Measurements from ENCODE around the gene EMD. TPM values are rescaled to one million over a fixed set of nuclear protein-coding genes. Genes with fewer than 3 reads are reported as not detected.

Gene EMD
- total RNA-seq, 1 experiment from 2014 or later, result 107 TPM

- no peak for TF ChIP-seq CTCF (IDR thresholded peaks at IDR 0.05; ENCODE audit: unreplicated experiment)
- peaks cover 66% of the 10 kb centered on the region for H3K36me3 Mint-ChIP-seq (ENCODE audit: insufficient read depth, unreplicated experiment)
- H3K27ac Mint-ChIP-seq (ENCODE audit: low read depth, unreplicated experiment), result no peak overlapping the region
- ChIA-PET POLR2A (interaction anchor here (0.6 kb wide), 1 partner anchor 176 kb away, joined by 4 read pairs; no protein-coding TSS in a partner anchor), CTCF (no interaction called here)
- no peaks in the 10 kb centered on the region for H3K27me3 Mint-ChIP-seq (ENCODE audit: insufficient read depth, unreplicated experiment)
- no peaks in the 10 kb centered on the region for H3K9me3 Mint-ChIP-seq (ENCODE audit: unreplicated experiment)
- intact Hi-C loops (cut with micrococcal nuclease), result no loop called here
- H3K4me1 Mint-ChIP-seq (ENCODE audit: insufficient read depth, unreplicated experiment), result no peaks in the 10 kb centered on the region
- no peak overlapping the region for H3K4me3 Mint-ChIP-seq (ENCODE audit: unreplicated experiment)
- no peak for DNase-seq (ENCODE audit: unreplicated experiment)
- BruUV-seq (replicated peaks), result no TSS peak
These were observed 27.7 kb upstream of the EMD start for GRCh38 chrX:154351183-154352011.

DNA sequence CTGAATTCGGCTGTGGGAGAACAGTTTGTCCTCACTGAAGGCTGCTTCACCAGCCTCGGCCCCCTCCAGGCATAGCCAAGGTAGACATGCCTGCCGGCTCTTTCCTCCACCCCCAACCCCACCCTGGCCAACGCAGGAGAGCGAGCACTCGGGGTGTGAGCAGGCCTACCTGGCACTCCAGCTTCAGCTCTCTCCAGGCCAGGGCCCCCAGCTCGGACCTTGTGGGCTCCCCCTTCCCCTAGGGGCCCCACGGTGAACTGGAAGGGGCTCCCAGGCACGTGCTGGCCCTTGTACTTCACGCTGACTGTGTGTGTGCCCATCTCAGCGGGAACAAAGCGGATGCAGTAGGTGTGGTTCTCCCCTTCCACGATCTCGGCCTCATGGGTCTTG, 27.1 kb upstream of the EMD start:
- intact Hi-C loops (cut with micrococcal nuclease), result no loop called here
- POLR2A ChIA-PET, result interaction anchor here (0.6 kb wide), 1 partner anchor 175 kb away, joined by 4 read pairs; no protein-coding TSS in a partner anchor
- Mint-ChIP-seq H3K4me3 (ENCODE audit: unreplicated experiment) (no peak overlapping the region), H3K36me3 (ENCODE audit: insufficient read depth, unreplicated experiment) (peaks cover 70% of the 10 kb centered on the region), H3K9me3 (ENCODE audit: unreplicated experiment) (no peaks in the 10 kb centered on the region), H3K27ac (ENCODE audit: low read depth, unreplicated experiment) (no peak overlapping the region), H3K27me3 (ENCODE audit: insufficient read depth, unreplicated experiment) (no peaks in the 10 kb centered on the region), H3K4me1 (ENCODE audit: insufficient read depth, unreplicated experiment) (no peaks in the 10 kb centered on the region)
- CTCF ChIA-PET, result no interaction called here
- no peak for TF ChIP-seq CTCF (IDR thresholded peaks at IDR 0.05; ENCODE audit: unreplicated experiment)
- no peak for DNase-seq (ENCODE audit: unreplicated experiment)
- no TSS peak for BruUV-seq (replicated peaks)

- BruUV-seq (replicated peaks), result TSS peak; percentile 40
- H3K27ac Mint-ChIP-seq (ENCODE audit: low read depth, unreplicated experiment), result no peak overlapping the region
- CTCF ChIA-PET, result no interaction called here
- DNase-seq (ENCODE audit: unreplicated experiment), result no peak
- no peak overlapping the region for H3K4me3 Mint-ChIP-seq (ENCODE audit: unreplicated experiment)
- no peaks in the 10 kb centered on the region for H3K9me3 Mint-ChIP-seq (ENCODE audit: unreplicated experiment)
- POLR2A ChIA-PET, result no interaction called here
- peaks cover 70% of the 10 kb centered on the region for H3K36me3 Mint-ChIP-seq (ENCODE audit: insufficient read depth, unreplicated experiment)
- TF ChIP-seq CTCF (IDR thresholded peaks at IDR 0.05; ENCODE audit: unreplicated experiment), result no peak
- H3K4me1 Mint-ChIP-seq (ENCODE audit: insufficient read depth, unreplicated experiment), result no peaks in the 10 kb centered on the region
- no peaks in the 10 kb centered on the region for H3K27me3 Mint-ChIP-seq (ENCODE audit: insufficient read depth, unreplicated experiment)
- intact Hi-C loops (cut with micrococcal nuclease), result no loop called here
These were observed 26.6 kb upstream of the EMD start for GRCh38 chrX:154352466-154352865.

- CTCF ChIA-PET, result no interaction called here
- H3K27ac Mint-ChIP-seq (ENCODE audit: low read depth, unreplicated experiment), result no peak overlapping the region
- no peaks in the 10 kb centered on the region for H3K27me3 Mint-ChIP-seq (ENCODE audit: insufficient read depth, unreplicated experiment)
- no peak for DNase-seq (ENCODE audit: unreplicated experiment)
- intact Hi-C loops (cut with micrococcal nuclease), result no loop called here
- TF ChIP-seq CTCF (IDR thresholded peaks at IDR 0.05; ENCODE audit: unreplicated experiment), result no peak
- H3K4me1 Mint-ChIP-seq (ENCODE audit: insufficient read depth, unreplicated experiment), result no peaks in the 10 kb centered on the region
- no peaks in the 10 kb centered on the region for H3K9me3 Mint-ChIP-seq (ENCODE audit: unreplicated experiment)
- no TSS peak for BruUV-seq (replicated peaks)
- no peak overlapping the region for H3K4me3 Mint-ChIP-seq (ENCODE audit: unreplicated experiment)
- POLR2A ChIA-PET, result no interaction called here
- H3K36me3 Mint-ChIP-seq (ENCODE audit: insufficient read depth, unreplicated experiment), result peaks cover 70% of the 10 kb centered on the region
These were observed 25.8 kb upstream of the EMD start for GRCh38 chrX:154353172-154353843.

Measured in MCF 10A (cell line).